ENCODE measurements around the gene NUP133.
"Not testable (repeated sequence)": the region's sequence is repeated elsewhere in the genome, so short reads cannot be mapped to it uniquely, and the experiment has no call there.

The NUP133 gene

DNA sequence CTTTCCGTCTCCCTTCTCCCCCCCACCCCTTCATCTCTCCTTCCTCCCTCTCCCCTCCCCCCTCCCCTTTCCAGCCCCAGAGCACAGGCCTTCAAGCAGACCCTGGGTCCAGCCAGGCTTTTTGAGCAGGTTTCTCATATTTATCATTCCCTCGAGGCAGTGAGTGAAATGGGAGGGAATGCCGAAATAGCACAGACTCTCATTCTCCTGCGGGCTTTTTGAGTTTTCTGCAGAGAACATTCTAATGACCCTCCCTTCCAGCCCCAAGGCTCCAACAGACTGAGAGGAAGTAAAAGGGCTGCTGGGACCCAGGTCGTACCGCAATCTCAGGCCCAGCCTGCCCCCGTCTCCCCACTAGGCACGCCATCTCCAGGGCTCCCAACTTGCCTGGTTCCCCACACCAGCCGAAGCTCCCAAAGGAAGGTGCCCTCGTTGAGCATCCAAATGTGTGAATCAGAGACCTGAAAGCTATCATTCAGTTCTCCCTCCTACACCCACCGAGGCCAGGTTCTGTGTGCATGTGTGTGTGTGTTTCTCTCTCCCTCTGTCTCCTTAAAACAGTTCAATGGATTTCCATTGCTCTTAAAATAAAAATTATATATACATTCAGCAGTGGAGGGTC, 96.6 kb downstream of the NUP133 start:
- no peak for DNase-seq

DNA sequence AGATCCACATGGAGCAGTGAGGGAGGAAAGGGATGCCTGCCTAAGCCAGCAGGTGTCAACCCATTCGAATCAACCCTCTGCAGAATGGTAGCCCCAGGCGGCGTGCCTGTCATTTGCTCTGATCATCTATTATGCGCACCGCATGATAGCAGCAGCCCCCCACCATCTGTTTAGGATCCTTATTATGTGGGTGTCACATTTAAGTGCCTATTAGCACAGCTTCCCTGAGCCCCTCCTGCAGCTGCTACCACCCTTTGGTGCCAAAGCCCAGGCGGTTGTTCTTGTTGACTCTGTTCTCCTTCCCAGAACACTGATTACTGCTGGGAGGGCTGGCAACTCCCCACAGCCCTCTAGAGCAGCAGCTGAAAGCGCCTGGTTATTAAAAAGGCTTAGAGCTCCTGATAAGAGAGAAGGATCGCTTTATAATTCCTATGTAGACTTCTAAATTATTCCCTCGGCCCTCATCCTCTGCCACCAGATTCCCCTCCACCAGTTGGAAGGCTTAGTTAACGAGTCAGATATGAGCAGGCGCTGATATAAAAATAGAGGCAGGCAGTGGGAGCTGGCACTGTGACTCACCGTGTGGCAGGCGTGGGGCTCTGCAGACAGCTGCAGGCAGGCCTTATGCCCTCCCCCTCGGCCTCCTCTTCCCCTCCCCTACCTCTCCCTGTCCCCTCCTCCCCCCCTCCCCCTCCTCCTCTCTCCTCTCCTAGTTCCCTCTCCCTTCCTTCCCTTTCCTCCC, 97.3 kb downstream of the NUP133 start:
- no peak for DNase-seq

DNA sequence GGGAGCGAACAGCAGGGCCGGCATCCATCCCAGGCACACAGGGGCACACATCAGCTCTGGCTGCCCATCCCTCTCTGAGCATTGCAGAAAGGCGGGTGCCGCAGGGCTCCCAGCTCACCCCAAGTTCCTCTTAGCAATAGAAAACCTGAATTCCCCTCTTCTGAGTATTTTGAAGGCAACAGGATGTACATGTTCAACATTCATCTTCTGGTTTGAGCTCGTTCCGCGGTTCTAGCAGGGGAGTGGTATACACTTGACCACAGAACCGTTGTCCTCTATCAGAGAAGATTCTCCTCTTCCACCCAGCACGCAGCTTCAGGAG, 97.8 kb downstream of the NUP133 start:
- DNase-seq: no peak

DNA sequence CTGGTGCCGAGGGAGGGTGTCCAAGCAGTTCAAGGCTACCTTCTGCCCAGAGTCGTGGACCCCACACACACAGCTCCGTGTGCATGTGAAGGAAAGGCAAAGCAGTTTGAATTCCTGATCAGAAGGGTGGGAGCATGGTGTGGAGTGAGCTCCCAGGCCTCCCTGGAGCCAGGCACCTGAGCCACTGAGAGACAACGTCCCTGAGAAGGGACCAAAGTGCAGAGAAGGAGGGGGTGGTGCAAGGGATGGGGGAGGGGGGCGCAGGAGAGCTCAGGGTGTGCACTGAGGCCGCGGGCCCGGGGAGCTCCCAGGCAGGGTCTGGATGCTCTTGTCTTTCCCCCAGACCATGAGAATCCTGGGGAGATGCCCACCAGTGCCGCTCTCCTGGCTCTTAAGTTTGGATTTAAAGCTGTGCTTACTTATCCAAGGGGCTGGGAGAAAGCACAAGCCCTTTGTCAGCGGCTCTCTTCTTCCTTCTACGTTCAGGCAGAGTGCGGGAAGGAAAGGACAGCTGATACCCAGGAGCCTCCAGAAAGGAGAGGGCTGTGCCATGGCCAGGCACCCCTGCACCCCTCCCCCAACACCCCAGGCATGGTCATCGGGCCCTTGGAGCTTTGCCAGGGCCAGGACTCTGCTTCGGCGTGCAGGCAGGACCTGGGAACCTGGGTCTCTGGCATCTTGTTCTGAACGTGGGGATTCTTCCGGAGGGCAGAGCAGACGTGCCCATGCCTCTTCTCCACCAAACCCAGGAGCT, 98.3 kb downstream of the NUP133 start:
- DNase-seq: no peak

DNA sequence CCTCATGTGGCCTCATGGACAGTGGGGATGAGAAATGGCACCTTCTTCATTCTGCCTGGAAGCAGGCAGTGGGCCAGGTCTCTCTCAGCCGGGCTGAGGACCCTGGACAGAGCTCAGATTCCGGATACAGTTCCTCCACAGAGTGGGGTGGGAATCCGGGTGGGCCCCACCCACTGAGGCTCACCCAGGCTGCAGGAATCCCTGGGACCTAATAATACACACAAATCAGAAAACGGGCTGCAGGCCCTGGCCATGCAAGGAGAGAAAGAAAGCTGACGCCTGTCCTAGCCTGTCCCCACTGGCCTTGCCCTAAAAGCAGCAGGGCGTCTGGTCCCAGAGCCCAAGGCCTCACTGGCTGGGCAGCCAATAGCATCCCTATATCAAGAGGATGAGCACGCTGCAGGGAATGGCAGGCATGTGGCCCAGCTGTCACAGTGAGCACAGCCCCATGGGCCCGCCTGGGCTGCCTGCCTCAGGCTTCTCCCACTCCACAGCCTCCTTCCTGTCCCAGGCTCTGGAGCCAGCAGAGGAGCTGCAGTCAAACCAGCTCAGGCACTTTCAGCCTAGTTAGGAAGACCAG, 99.6 kb downstream of the NUP133 start:
- DNase-seq: no peak

DNA sequence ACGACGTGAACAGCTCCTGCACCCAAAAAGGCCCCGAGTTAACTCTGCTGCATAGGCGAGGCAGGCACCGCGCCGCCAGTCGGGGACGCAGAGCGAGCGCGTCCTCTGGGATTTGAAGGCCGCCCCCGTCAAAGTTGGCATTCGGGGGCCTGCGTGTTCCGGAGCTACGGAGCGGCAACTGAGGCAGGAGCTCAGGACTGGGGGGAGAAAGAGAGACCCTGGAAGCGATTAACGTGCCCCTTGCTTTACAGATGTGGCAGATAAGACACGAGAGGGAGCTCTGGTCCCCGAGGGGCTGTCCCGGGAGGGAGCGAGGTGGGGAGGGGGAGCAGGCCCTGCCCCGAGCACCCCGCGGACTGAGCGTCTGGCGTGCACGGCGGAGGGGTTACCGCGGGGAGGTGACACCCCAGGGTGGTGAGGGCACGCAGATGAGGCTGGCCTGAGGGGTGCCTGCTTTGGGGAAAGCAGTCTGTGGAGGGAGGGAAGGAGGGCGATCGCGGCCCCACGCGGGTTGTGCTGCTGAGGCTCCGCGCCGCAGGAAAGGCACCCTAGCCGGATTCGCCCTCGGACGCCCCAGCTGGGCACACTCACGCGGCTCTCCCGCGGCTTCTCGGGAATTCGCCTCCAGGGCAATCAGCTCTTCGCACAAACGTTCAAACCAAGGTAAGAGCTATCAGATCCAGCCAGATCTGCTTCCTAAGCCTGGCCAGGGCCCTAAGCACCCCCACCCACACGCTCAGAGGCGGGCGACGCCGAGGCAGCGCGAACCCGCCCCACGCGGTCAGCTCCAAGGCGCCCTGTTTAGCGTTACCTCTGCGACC, 100.7 kb downstream of the NUP133 start:
- DNase-seq: no peak

DNA sequence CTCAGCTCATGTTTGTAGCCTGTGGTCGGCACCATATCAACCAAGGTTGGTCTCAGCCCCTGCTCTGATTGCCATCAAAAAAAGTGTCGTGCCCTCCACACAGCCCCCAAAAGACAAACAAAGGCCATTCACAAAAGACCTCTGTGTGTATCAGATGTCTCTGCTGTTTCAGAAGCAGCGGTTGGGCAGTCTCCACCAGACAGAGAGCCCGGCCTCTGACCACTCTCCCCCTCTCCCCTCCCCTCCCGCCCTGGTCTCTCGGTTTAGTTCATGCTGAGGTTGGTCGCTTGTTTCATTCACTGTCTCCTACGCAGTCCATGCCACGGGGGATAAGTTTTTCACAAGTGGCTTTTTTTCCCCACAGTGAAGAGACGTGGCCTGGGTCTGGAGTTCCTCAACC, 101.3 kb downstream of the NUP133 start:
- no peak for DNase-seq

DNA sequence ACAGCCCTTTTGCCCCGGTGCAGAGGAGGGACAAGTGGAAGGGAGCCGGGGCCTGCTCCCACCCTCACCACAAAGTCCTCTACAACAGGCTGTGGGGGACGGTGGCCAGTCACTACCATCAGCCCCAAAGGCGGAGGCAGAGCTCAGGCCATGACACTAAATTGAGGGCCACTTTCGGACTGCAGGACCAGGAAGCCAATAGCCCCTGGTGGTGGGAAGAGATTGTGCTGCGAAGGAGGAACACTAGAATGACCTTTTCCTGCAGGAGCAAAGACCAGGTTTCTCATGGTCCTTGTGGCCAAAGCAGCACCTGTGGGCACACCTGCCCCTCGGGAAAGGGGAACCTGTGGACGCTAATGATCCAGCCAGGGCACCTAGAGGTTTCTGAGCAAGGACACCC, 104.6 kb downstream of the NUP133 start:
- no peak for DNase-seq

DNA sequence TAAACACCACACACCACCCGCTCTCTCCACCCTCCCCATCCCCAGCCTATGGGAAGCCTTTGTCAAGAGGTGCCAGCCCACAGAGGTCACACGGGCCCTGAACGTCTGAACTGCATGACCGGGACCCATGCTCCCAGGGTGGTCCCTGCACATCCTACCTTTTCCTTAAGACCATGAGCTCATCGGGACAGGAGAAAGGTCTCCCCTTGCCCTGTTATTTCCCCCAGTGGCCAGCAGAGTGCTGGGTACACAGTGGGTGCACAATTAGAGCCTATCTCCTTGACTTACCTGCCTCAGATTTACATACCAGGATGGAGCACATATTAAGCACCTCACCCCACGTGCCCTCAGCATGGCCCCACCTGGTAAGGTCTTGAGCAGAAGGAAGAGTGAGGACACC, 105.1 kb downstream of the NUP133 start:
- no peak for DNase-seq

DNA sequence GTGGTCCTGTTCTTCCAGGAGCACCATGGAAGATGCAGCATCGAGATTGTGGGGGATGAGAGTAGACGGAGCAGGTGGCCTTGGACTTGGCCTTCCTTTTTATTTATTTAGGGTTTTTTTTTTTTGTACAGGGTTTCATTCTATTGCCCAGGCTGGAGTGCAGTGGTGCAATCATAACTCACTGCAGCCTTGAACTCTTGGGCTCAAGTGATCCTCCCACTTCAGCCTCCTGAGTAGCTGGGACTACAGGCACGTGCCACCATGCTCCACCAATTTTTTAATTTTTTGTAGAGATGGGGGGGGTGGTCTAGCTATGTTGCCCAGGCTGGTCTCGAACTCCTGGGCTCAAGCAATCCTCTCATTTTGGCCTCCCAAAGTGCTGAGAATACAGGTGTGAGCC, 105.8 kb downstream of the NUP133 start:
- not testable (repeated sequence) for DNase-seq

DNA sequence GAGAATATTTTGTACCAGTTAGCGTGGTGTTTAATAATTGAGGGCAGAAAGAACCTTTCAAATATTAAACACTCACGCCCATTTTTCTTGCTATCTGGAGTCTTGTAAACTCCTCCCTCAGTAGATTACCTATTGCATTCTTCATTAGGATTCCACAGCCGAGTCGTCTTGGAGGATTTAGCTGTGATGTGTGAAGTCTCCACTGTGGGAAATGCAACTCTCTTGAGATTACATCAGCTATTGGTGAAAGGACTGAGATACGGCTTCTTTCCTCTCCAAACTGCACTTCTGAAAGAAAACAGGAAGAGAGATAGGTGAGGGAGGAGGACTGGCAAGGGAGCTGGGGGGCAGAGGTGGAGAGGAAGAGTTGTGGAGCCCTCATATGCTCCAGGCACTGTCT, 110.4 kb downstream of the NUP133 start:
- DNase-seq: no peak

DNA sequence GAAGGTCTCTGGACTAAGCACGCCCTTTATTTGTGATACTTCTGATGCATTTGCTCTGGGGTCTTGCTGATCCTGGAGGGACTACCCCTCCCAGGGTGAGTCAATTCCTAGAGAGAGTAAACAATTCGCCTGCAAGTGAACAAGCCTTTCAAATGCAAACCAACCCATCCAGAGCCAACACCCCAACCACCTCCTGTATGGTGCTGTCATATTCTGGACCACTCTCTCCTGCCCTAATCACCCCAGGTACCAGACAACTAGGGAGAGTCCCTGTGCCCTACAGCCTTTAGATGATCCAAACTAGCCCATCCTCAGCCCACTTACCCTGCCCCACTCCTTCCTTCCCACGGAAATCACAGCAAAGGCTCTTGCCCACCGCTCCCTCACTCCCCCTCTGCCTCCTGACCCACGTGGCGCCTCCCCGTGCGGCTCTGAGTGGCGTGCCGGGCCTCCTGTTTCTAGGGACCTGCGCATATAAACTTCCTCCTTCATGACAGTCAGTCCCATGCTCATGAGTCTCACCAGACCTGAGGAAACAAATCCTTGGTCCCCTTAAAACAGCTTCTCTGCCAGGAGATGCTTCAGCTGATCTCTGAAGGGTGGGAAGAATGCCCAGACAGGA, 111.4 kb downstream of the NUP133 start:
- DNase-seq: no peak

DNA sequence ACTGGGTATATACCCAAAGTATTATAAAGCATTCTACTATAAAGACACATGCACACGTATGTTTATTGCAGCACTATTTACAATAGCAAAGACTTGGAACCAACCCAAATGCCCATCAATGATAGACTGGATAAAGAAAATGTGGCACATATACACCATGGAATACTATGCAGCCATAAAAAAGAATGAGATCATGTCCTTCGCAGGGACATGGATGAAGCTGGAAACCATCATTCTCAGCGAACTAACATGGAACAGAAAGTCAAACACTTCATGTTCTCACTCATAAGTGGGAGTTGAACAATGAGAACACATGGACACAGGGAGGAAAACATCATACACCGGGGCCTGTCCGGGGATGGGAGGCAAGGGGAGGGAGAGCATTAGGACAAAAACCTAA, 113.6 kb downstream of the NUP133 start:
- not testable (repeated sequence) for DNase-seq

DNA sequence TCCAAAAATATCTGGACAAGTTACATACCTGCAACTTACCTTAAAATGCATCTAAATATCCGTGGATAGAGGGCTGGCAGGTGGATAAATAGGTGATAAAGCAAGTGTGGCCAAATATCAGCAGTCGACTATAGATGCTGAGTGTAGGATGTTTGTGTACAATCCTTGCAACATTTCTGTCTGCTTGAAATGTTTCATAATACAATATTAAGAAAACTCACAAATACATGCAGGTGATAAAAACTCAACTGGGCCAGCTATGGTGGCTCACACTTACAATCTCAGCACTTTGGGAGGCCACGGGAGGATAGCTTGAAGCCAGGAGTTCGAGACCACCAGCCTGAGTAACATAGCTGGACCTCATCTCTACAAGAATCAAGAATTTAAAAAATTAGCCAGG, 115.2 kb downstream of the NUP133 start:
- DNase-seq: no peak

Data from GF-D8 (cell line).